Measurements from ENCODE around the gene AQR.

- TF ChIP-seq CTCF (IDR thresholded peaks at IDR 0.05; ENCODE audit: insufficient read depth, low read length), result no peak
- TF ChIP-seq POLR2AphosphoS5 (IDR thresholded peaks at IDR 0.05; ENCODE audit: low read depth), result no peak
These were observed 68.8 kb downstream of the AQR start for GRCh38 chr15:34900748-34901147.

All from HL-60 (cell line).